ENCODE results near the gene JAGN1. TPM values are rescaled to one million over a fixed set of nuclear protein-coding genes. Genes with fewer than 3 reads are reported as not detected.
"Not testable (repeated sequence)": the region's sequence is repeated elsewhere in the genome, so short reads cannot be mapped to it uniquely, and the experiment has no call there.

Gene JAGN1
- total RNA-seq, 2 donors from 2014 or later: 22.8 to 32.0 TPM

- Mint-ChIP-seq H3K4me1 (peaks cover 48% of the 10 kb centered on the region), H3K9me3 (no peaks in the 10 kb centered on the region), H3K4me3 (no peak overlapping the region), H3K27ac (peak overlapping the region; percentile 20), H3K27me3 (no peaks in the 10 kb centered on the region), H3K36me3 (ENCODE audit: low read depth) (peaks cover 16% of the 10 kb centered on the region)
- ATAC-seq (replicated peaks): no peak
Observed at GRCh38 chr3:9898467-9899241, 8.2 kb downstream of the JAGN1 start.

- peaks cover 44% of the 10 kb centered on the region for H3K4me1 Mint-ChIP-seq
- no peak overlapping the region for H3K27ac Mint-ChIP-seq
- no peaks in the 10 kb centered on the region for H3K9me3 Mint-ChIP-seq
- H3K27me3 Mint-ChIP-seq: no peaks in the 10 kb centered on the region
- peaks cover 10% of the 10 kb centered on the region for H3K36me3 Mint-ChIP-seq (ENCODE audit: low read depth)
- ATAC-seq (replicated peaks): no peak
- no peak overlapping the region for H3K4me3 Mint-ChIP-seq
Observed at GRCh38 chr3:9899289-9899791, 8.9 kb downstream of the JAGN1 start.

DNA sequence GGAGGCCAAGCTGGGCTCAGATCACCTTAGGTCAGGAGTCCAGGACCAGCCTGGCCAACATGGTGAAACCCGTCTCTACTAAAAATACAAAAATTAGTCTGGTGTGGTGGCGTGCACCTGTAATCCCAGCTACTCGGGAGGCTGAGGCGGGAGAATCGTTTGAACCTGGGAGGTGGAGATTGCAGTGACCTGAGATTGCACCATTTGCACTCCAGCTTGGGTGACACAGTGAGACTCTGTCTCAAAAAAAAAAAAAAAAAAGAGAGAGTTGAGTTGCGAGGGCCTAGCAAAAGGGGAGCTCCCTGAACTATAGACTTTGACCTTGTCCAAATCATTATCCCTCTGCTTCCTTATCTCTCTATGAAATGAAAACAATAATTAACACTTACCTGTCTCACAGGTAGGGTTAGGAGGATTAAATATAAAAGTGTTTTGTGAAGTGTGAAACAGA lies 10.6 kb downstream of the JAGN1 start:
- not testable (repeated sequence) for H3K36me3 Mint-ChIP-seq (ENCODE audit: low read depth); H3K9me3 Mint-ChIP-seq; H3K27me3 Mint-ChIP-seq; ATAC-seq (replicated peaks)
- Mint-ChIP-seq H3K4me3 (peak overlapping the region; percentile 88), H3K4me1 (peaks cover 38% of the 10 kb centered on the region), H3K27ac (peak overlapping the region; percentile 91)

- ATAC-seq (replicated peaks): peak; percentile 85
- H3K27me3 Mint-ChIP-seq: no peaks in the 10 kb centered on the region
- H3K9me3 Mint-ChIP-seq: no peaks in the 10 kb centered on the region
- no peaks in the 10 kb centered on the region for H3K36me3 Mint-ChIP-seq (ENCODE audit: low read depth)
- peaks cover 38% of the 10 kb centered on the region for H3K4me1 Mint-ChIP-seq
- H3K4me3 Mint-ChIP-seq: peak overlapping the region; percentile 88
- peak overlapping the region; percentile 91 for H3K27ac Mint-ChIP-seq
Observed at GRCh38 chr3:9901967-9902366, 11.6 kb downstream of the JAGN1 start.

DNA sequence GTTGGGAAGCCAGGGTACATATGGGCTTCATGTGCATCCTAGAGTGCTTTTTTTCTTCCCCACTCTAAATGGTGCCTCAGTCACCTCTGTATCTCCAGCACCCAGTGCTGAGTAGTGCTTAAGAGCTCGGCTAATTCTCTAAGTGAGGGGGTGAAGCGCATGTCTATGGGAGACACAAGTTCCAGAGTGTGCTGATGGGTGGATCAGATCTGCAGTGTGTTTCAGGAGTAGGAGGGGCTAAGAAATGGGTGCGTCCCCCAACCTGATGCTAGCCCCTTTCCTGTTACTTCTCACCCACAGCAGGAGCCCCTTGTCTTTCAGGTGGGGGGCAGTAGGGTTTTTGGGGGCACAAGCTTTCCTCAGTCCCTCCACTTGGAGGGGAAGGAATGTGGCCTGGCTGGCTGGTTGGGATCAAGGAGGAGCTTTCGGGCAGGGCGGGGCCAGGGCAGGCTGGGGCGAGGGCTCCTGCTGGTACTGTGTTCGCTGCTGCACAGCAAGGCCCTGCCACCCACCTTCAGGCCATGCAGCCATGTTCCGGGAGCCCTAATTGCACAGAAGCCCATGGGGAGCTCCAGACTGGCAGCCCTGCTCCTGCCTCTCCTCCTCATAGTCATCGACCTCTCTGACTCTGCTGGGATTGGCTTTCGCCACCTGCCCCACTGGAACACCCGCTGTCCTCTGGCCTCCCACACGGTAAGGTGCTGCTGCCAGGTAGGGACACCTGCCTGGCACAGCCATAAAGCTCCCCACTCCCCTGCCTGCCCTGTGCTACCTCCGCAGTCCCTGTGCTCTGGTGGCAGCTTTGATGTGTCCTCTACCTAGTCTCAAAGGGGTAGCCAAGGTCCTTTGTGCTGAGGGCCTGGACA lies 12.2 kb downstream of the JAGN1 start, which contains the start of gene IL17RE:
IL17RE (plus strand) TSS at position 477 of the 866 bp plus-strand sequence; CDS start at position 562, 85 bp downstream.
- Mint-ChIP-seq H3K4me1 (peaks cover 38% of the 10 kb centered on the region), H3K27me3 (no peaks in the 10 kb centered on the region), H3K36me3 (ENCODE audit: low read depth) (peaks cover 2% of the 10 kb centered on the region), H3K4me3 (peak within 1 kb of the TSS; percentile 88), H3K9me3 (no peaks in the 10 kb centered on the region), H3K27ac (peak within 1 kb of the TSS; percentile 91)
- peak; percentile 75 for ATAC-seq (replicated peaks)

GRCh38 chr3:9903238-9903624 lies 12.8 kb downstream of the JAGN1 start:
- peak; percentile 38 for ATAC-seq (replicated peaks)
- Mint-ChIP-seq H3K9me3 (no peaks in the 10 kb centered on the region), H3K4me1 (peaks cover 33% of the 10 kb centered on the region), H3K27ac (peak overlapping the region; percentile 91), H3K4me3 (peak overlapping the region; percentile 88), H3K36me3 (ENCODE audit: low read depth) (peaks cover 5% of the 10 kb centered on the region), H3K27me3 (no peaks in the 10 kb centered on the region)

DNA sequence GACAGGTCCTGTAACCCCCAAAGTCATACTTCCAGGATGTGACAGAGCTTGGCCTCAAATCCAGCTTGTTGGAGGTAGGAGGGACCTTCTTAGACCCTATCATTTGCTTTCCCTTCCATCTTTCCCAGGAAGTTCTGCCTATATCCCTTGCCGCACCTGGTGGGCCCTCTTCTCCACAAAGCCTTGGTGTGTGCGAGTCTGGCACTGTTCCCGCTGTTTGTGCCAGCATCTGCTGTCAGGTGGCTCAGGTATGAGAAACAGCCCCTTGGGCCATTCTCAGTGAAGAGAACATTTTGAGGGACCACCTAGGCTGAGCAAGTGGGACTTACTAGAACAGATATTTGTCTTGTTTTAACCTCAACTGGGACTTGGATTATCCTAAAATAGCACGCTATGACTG lies 13.5 kb downstream of the JAGN1 start:
- ATAC-seq (replicated peaks): no peak
- H3K9me3 Mint-ChIP-seq: no peaks in the 10 kb centered on the region
- H3K36me3 Mint-ChIP-seq (ENCODE audit: low read depth): peaks cover 5% of the 10 kb centered on the region
- H3K27ac Mint-ChIP-seq: peak overlapping the region; percentile 91
- no peaks in the 10 kb centered on the region for H3K27me3 Mint-ChIP-seq
- H3K4me3 Mint-ChIP-seq: peak overlapping the region; percentile 88
- H3K4me1 Mint-ChIP-seq: peaks cover 30% of the 10 kb centered on the region

GRCh38 chr3:9906480-9906879 lies 16.1 kb downstream of the JAGN1 start:
- H3K4me3 Mint-ChIP-seq: no peak overlapping the region
- ATAC-seq (replicated peaks): no peak
- peaks cover 33% of the 10 kb centered on the region for H3K4me1 Mint-ChIP-seq
- H3K27me3 Mint-ChIP-seq: no peaks in the 10 kb centered on the region
- no peak overlapping the region for H3K27ac Mint-ChIP-seq
- H3K36me3 Mint-ChIP-seq (ENCODE audit: low read depth): peaks cover 17% of the 10 kb centered on the region
- H3K9me3 Mint-ChIP-seq: no peaks in the 10 kb centered on the region

DNA sequence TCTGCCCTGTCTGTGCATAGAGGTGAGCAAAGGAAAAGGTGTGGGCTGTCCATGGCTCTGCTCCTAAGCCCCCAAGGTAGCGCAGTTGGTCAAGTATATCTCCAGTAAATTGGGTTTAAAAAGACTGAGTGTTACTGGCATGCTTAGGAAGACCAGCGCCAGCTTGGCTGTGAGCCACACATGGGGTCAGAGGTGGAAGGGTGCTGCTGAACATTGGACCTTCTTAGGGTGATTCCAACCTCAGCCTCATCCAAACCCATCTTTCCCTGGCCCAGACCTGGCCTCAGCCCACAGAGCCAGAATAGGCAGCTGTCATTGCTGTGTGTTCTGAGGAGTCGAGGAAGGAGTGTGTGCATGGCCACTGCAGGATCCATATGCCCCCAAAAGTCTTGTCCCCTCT lies 17.9 kb downstream of the JAGN1 start:
- ATAC-seq (replicated peaks): no peak
- Mint-ChIP-seq H3K4me3 (no peak overlapping the region), H3K4me1 (peaks cover 25% of the 10 kb centered on the region), H3K36me3 (ENCODE audit: low read depth) (peaks cover 24% of the 10 kb centered on the region), H3K9me3 (no peaks in the 10 kb centered on the region), H3K27me3 (no peaks in the 10 kb centered on the region), H3K27ac (no peak overlapping the region)

GRCh38 chr3:9909221-9910013 lies 19.0 kb downstream of the JAGN1 start:
- H3K9me3 Mint-ChIP-seq: no peaks in the 10 kb centered on the region
- peak; percentile 81 for ATAC-seq (replicated peaks)
- H3K36me3 Mint-ChIP-seq (ENCODE audit: low read depth): peaks cover 24% of the 10 kb centered on the region
- H3K4me1 Mint-ChIP-seq: peaks cover 19% of the 10 kb centered on the region
- peak overlapping the region; percentile 74 for H3K27ac Mint-ChIP-seq
- H3K4me3 Mint-ChIP-seq: peak overlapping the region; percentile 50
- no peaks in the 10 kb centered on the region for H3K27me3 Mint-ChIP-seq

DNA sequence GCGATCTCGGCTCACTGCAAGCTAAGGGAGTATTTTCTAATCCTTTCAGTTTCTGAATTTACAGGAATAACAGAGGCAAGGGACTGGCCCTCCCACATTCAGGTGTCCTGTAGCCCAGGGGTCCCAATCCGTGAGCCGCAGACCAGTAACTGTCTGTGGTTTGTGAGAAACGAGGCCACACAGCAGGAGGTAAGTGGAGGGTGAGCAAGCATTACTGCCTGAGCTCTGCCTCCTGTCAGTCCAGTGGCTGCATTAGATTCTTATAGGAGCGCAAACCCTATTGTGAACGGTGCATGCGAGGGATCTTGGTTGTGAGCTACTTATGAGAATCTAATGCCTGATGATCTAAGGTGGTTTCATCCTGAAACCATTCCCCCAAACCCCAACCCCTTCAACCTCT lies 21.5 kb downstream of the JAGN1 start:
- Mint-ChIP-seq H3K4me1 (peaks cover 22% of the 10 kb centered on the region), H3K4me3 (peak overlapping the region; percentile 52), H3K27ac (peak overlapping the region; percentile 74), H3K27me3 (no peaks in the 10 kb centered on the region), H3K9me3 (no peaks in the 10 kb centered on the region), H3K36me3 (ENCODE audit: low read depth) (peaks cover 24% of the 10 kb centered on the region)
- no peak for ATAC-seq (replicated peaks)

DNA sequence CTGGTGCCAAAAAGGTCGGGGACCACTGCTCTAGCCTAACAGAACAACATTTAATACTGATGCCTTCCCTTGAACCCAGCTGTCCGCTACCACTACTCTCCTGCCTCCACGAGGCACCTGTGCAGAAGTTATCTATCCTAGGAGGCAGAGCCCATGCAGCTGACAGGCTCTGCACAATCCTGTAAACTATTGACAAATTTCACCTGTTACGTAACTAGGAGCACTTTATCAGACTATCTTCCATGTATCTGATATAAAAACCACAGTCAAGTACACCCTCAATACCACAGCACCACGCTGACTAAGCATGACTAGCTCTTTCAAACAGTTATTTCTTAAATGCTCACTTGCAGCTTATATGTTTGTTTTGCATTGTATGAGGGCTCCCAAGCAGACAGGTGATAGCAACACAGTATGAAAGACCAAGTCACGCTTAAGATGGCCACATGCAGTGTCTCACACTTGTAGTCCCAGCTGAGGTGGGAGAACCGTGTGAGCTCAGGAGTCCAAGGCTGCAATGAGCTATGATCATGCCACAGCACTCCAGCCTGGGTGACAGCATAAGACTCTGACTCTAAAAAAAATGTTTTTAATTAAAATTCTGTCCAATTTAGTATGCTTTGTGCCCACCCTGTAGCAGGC lies 22.0 kb downstream of the JAGN1 start:
- Mint-ChIP-seq H3K27ac (peak overlapping the region; percentile 74), H3K4me3 (peak overlapping the region; percentile 52)
- ATAC-seq (replicated peaks): peak; percentile 52

DNA sequence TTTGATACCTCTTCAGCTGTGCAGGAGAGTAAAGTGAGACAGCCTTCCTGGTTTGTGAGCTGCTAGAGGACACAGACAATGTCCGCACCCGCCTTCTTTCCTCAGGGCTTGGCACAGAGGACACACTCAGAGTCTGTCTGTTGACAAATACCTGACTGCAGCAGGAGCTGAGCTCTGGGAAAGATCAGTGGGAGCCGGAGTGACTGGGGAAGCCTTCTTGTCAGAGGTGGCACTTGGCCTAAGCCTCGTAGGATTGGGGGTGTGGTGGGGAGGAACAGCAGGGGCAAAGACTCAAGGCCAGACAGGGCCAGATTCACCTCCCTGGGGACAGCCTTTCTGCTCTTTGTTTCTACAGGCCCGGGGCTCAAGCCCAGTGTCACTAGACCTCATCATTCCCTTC lies 23.2 kb downstream of the JAGN1 start:
- no peak overlapping the region for H3K4me3 Mint-ChIP-seq
- peaks cover 23% of the 10 kb centered on the region for H3K4me1 Mint-ChIP-seq
- no peak overlapping the region for H3K27ac Mint-ChIP-seq
- ATAC-seq (replicated peaks): no peak
- peaks cover 19% of the 10 kb centered on the region for H3K36me3 Mint-ChIP-seq (ENCODE audit: low read depth)
- H3K27me3 Mint-ChIP-seq: no peaks in the 10 kb centered on the region
- H3K9me3 Mint-ChIP-seq: no peaks in the 10 kb centered on the region

More for the DNA sequence above, 22.0 kb downstream of the JAGN1 start:
- no peaks in the 10 kb centered on the region for H3K9me3 Mint-ChIP-seq
- H3K27me3 Mint-ChIP-seq: no peaks in the 10 kb centered on the region
- peaks cover 24% of the 10 kb centered on the region for H3K36me3 Mint-ChIP-seq (ENCODE audit: low read depth)
- H3K4me1 Mint-ChIP-seq: peaks cover 23% of the 10 kb centered on the region
